ENCODE measurements around the gene RAB13. TPM values are rescaled to one million over a fixed set of nuclear protein-coding genes. Genes with fewer than 3 reads are reported as not detected.

RAB13 gene
- total and polyA plus RNA-seq, 2 of the 4 experiments (the other 2 are of a cell fraction), result 42.3 to 249 TPM

DNA sequence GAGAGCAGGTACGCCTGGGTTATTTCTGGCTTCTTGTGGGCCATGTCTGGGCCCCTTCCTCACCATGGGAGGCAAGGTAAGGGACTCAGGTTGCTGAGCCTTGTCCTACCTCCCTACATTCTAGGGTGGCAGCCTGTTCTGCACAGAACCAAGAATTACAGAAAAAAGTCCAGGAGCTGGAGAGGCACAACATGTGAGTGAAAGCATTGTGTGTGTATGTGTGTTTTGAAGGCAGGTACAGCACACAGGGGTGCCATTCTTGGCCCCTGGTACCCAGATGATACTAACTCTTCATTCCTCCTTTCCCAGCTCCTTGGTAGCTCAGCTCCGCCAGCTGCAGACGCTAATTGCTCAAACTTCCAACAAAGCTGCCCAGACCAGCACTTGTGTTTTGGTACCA, 13.1 kb downstream of the RAB13 start:
- H4K91ac ChIP-seq (ENCODE audit: insufficient read depth, low read depth, low read length), result no peak overlapping the region
- intact Hi-C loops (cut with micrococcal nuclease) (no loop called here), dilution Hi-C loops (cut with HindIII; ENCODE audit: low sequenced_read_pairs, unreplicated experiment) (no loop called here), in situ Hi-C loops (cut with MboI; ENCODE audit: low sequenced_read_pairs) (loop anchor here (10.0 to 25.0 kb wide), 2 partner anchors 298 to 436 kb away; partner anchors contain the start of genes ILF2, NPR1, S100A3 and S100A4)
- ATAC-seq (ENCODE audit: low read depth), result no peak
- no peak overlapping the region for H3K9ac ChIP-seq (ENCODE audit: low read depth, low read length)
- no peak overlapping the region for H3K4ac ChIP-seq (ENCODE audit: low read depth, low read length)
- H3K9me3 ChIP-seq (ENCODE audit: control insufficient read depth, insufficient read depth, low read length), result no peaks in the 10 kb centered on the region
- H3K4me2 ChIP-seq (ENCODE audit: low read depth, low read length), result no peak overlapping the region
- no peak overlapping the region for H2AK9ac ChIP-seq (replicated peaks; ENCODE audit: low read depth, low read length, poor library complexity)
- no peak overlapping the region for H2AFZ ChIP-seq (replicated peaks; ENCODE audit: low read length, poor library complexity)
- no peak overlapping the region for H2BK120ac ChIP-seq (ENCODE audit: low read depth, low read length)
- H2BK20ac ChIP-seq (ENCODE audit: low read depth, low read length), result no peak overlapping the region
- ChIA-PET CTCF (no interaction called here), POLR2A (ENCODE audit: unreplicated experiment) (no interaction called here)
- TF ChIP-seq FOS (IDR thresholded peaks at IDR 0.05; ENCODE audit: low read depth, low read length), result no peak
- no peak overlapping the region for H4K8ac ChIP-seq (ENCODE audit: low read depth in 2 of 2, low read length in 2 of 2)
- no peaks in the 10 kb centered on the region for H3K27me3 ChIP-seq (ENCODE audit: control insufficient read depth, insufficient read depth, low read length)
- H2AK5ac ChIP-seq (ENCODE audit: low read depth, low read length), result no peak overlapping the region
- H3K14ac ChIP-seq (replicated peaks; ENCODE audit: low read depth, low read length), result no peak overlapping the region
- no peak for DNase-seq
- no peak overlapping the region for H4K5ac ChIP-seq (ENCODE audit: low read depth, low read length)
- WGBS, 2 experiments (ENCODE audit: extremely low coverage in 2 of 2, insufficient read length in 1 of 2), result 89% methylated on average over 2 of the region's 3 CpGs; no CpG with 5 or more reads in 1 of the 2 experiments
- H2BK5ac ChIP-seq (ENCODE audit: low read depth, low read length, poor library complexity, severe bottlenecking), result no peak overlapping the region
- peaks cover 22 to 46% of the 10 kb centered on the region in 2 experiments for H3K79me1 ChIP-seq (ENCODE audit: low read depth in 1 of 2, low read length in 2 of 2)
- no TSS peak for BruUV-seq (replicated peaks)
- H3K27ac ChIP-seq (ENCODE audit: insufficient read depth, low read length), result no peak overlapping the region
- H3K4me3 ChIP-seq (ENCODE audit: insufficient read depth, low read depth, low read length), result no peak overlapping the region
- peaks cover 19% of the 10 kb centered on the region for H3K9me1 ChIP-seq (ENCODE audit: insufficient read depth, low read length)
- peaks cover 24% of the 10 kb centered on the region for H3K36me3 ChIP-seq (ENCODE audit: control insufficient read depth, insufficient read depth, low read length)
- H4K20me1 ChIP-seq (ENCODE audit: insufficient read depth, low read length), result no peaks in the 10 kb centered on the region
- H3K23ac ChIP-seq (ENCODE audit: low read depth, low read length), result no peak overlapping the region
- no peaks in the 10 kb centered on the region; the same call in 1 of the 2 replicates for H3K4me1 ChIP-seq (ENCODE audit: control insufficient read depth, insufficient read depth, low read length)
- H3K18ac ChIP-seq (ENCODE audit: low read depth, low read length), result no peak overlapping the region
- H3K56ac ChIP-seq (ENCODE audit: extremely low read depth, insufficient read depth, low read length), result no peak overlapping the region
- H2BK15ac ChIP-seq (ENCODE audit: low read depth, low read length), result no peak overlapping the region
